HepG2 (cell line): ENCODE data around the gene PANK4.

Experiments used
- FOSL2 ChIP-seq: sonication (generic); formaldehyde crosslinking; IDR thresholded peaks from 2 replicates; pipeline ENCODE4 v1.4.0; 2020; ENCODE audit warnings: missing genetic modification reagents
- HMG20B ChIP-seq: conservative IDR thresholded peaks from 2 replicates; pipeline ENCODE4 v1.6.1; 2016; ENCODE audit warnings: missing genetic modification reagents, missing compliant biosample characterization
- NR2F1 ChIP-seq, 2 experiments: fragments of 450-650 bp in 1 of 2; formaldehyde crosslinking in 1 of 2; IDR thresholded peaks; 2 replicates each; pipeline versions ENCODE4 v1.5.0 to v1.6.1; 2016 to 2020; ENCODE audit warnings: mild to moderate bottlenecking in 1 of 2, missing compliant biosample characterization in 1 of 2, missing genetic modification reagents in 1 of 2, moderate library complexity in 1 of 2
- TCF7L2 ChIP-seq: IDR thresholded peaks from 2 replicates; pipeline ENCODE4 v1.6.1; 2011; ENCODE audit warnings: mild to moderate bottlenecking, low read depth, low read length, moderate library complexity
- ZC3H4 ChIP-seq: sonication (generic); formaldehyde crosslinking; IDR thresholded peaks from 2 replicates; pipeline ENCODE4 v1.4.0; 2020; ENCODE audit warnings: missing genetic modification reagents, borderline replicate concordance

- TF ChIP-seq ZC3H4, result no peak
- TF ChIP-seq FOSL2 (CRISPR knock-in tag), result no peak
- no peak for TF ChIP-seq TCF7L2
- no peak for TF ChIP-seq HMG20B
- no peak for TF ChIP-seq NR2F1 (CRISPR knock-in tag; IDR thresholded peaks at IDR 0.05)
Measured at GRCh38 chr1:2495546-2495945, 30.9 kb downstream of the PANK4 start.
